Dermis blood vessel endothelial cell (primary cell): ENCODE measurements around the gene ZNF629. TPM values are rescaled to one million over a fixed set of nuclear protein-coding genes. Genes with fewer than 3 reads are reported as not detected.

Experiments
- DNase-seq: peaks from one replicate; pipeline ENCODE4 v3.0.0; 2010
- total RNA-seq: library from RNA; depleted of rRNA; stranded (reverse); fragments of >200 nt; gene quantifications from 2 replicates; pipeline ENCODE4 v1.2.3, GENCODE V29; 2014

Gene ZNF629
- total RNA-seq, 1 donor from 2014 or later = 6.1 TPM

DNA sequence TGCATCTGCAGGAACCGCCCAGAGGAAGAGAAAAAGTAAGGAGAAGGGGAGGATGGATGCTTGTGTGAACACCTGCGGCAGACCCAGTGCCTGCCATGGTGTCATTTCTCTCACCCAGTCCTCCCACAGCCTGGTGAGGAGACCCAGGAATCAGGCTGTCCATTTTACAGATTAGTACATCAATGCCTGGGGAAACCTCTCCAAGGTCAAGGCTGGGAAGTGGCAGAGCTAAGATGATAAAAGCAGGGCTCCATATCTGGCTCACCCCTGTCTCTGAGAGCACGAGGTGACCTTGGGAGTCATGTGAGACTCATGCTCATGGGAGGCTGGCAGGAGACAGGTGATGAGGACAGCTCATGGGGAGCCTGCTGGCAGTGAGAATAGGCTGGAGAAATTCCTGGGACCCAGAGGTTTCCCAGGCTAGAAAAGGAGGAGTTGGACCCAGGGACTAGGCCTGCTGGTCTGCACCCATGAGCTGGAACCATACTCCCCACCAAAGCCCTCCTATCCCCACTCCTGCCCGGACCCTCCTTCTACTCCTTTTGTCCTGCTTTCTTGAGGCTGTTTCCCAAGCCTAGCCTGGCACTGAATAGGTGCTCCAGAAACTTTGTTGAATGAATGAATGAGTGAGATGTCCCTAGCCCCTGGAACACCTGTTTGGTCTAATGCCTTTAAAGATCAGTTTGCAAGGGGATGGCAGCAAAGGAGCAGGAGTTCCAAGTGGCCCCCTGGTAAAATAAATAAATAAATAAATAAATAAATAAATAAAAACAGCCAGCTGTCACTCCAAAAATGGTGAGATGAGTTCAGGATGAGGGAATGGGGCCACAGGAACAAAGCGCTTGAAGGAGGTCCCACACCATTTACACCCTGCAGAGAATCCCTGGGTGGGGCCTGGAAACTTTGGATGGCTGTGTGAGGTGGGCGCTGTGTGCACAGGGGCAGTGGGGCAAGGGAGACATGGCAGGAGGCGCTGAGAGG lies 1.6 kb downstream of the ZNF629 start:
- no peak for DNase-seq

DNA sequence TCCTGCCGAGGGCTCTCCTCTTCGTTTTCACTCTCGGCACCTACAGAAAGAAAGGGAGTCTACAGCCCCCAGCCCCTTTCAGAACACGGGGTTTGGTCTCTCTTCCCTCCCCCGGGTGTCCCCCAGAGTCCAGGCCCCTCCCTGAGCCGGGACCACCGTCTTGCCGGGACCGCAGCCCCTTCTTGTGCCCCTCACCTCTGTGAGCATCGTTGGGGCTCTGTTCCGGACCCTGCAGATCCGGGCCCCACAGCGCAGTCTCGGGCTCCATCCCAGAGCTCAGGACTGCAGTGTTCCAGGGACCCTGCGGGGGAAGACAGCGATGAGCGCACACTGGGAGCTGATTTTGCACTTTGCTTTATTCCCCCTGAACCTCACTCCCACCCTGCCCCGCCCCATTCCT lies 2.8 kb downstream of the ZNF629 start:
- no peak for DNase-seq

DNA sequence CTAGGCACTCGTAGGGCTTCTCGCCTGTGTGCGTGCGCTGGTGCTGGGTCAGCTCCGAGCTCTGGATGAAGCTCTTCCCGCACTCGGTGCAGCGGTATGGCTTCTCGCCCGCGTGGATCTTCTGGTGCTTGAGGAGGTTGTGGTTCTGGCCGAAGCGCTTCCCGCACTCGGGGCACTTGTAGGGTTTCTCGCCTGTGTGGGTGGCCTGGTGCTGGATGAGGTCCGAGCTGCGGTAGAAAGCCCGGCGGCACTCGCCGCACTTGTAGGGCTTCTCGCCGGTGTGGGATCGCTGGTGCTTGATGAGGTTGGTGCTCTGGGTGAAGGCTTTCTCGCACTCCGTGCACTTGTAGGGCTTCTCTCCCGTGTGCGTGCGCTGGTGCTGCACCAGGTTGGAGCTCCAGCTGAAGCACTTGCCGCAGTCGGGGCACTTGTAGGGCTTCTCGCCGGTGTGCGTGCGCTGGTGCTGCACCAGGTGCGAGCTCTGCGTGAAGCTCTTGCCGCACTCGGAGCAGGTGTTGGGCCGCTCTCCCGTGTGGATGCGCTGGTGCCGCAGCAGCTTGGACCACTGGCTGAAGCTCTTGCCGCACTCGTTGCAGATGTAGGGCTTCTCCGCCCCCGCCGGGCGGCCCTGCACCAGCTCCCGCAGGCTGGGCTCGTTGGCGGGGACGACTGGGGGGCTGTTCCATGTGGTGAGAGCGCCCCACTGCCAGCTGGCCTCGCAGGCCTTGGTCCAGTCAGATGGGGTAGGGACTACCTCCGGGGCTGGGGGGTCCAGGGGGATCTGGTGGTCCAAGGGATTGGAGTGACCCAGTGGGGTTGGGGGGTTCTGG lies 3.5 kb downstream of the ZNF629 start:
- no peak for DNase-seq

DNA sequence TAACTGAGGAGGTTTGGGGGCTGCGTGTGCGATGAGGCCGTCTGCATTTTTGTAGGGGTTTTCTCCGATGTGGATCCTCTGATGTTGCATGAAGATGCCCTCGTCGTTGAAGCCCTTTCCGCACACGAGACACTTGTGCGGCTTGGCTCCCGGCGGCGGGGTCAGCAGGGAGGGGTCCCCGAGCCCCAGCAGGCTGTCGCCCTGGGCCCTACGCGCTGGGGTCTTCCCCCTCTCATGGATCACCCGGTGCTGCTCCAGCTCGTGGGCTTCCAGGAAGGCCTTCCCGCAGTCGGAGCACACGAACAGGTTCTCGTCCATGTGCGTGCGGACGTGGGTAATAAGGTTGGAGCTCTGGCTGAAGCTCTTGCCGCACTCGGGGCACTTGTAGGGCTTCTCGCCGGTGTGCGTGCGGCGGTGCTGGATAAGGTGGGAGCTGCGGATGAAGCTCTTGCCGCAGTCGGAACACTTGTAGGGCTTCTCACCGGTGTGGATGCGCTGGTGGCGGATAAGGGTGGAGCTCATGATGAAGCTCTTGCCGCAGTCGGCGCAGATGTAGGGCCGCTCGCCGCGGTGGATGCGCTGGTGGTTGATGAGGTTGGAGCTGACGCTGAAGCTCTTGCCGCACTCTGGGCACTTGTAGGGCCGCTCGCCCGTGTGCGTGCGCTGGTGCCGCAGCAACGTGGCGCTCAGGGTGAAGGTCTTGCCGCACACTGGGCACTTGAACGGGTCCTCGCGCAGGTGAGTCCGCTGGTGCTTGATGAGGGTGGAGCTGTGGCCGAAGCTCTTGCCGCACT lies 4.3 kb downstream of the ZNF629 start:
- no peak for DNase-seq

DNA sequence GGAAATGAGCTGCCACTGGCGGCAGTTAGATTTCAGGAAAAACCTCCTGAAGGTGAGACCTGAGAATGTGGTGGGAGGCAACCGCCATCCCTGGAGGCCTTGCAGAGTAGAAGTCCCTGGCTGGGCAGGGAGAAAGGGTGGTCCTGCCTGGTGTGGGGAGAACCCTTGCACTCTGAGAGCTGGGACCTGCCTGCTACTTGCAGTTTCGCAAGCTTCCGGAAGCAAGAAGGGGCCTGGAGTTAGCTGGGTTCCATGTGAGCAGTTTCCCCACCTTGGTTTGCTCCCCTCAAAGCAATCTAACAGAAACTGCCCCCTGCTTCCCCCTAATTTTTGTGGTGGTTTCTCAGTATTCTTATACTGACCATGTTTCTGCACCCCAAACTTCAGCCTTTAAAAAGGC lies 6.5 kb downstream of the ZNF629 start:
- no peak for DNase-seq

DNA sequence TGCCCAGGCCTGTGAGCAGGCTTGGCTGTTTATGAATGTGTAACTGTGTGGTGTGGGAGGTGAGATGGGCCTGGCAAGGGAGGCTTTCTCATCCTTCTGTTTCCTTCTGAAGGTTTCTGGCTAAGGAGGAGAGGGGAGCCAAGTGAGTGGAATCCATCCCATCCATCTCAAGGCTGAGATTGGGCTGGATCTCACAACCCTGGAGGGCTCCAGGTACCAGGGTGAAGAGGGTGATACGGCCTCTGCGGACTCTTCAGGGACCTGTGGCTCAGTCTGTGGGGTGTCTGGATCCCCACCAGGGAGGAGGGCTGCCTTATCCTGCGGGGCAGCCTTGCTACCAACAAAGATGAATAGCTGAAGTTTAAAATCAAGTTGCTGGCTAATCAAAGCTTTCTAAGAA lies 7.0 kb downstream of the ZNF629 start:
- no peak for DNase-seq

- no peak for DNase-seq
Measured at GRCh38 chr16:30779596-30779995, 7.4 kb downstream of the ZNF629 start.

DNA sequence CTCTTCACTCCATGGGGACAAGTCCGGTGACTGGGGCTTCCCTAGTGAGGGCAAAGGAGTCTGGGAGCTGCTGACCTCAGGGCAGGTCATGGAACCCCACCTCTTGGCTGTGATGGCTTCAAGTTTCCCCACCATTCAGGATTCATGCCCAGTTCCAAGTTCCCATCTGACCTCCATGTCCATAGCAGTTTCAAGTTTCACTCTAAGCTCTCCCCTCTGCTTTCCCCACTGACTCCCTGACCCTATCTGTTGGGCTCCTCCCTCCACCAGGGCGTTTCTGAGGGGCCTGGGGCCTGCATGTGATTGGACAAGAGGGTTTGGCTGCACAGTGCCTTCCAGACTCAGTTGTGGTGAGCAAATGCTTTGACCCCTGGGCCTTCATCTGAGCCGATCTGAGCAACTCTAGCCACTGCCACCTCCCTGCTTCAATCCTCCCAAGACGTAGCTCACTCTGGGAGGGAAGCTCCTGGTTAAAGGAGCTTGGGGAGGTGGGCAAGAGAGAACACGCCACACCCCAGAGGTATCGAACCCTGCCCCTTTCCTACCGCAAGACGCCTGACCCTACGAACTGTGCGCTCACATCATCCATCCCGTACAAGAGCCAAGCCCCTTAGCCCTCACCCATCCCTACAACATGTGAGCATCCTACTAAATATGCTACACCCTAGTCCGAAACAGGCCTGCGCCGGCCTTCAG lies 8.3 kb downstream of the ZNF629 start:
- no peak for DNase-seq

GRCh38 chr16:30777591-30778297 lies 9.3 kb downstream of the ZNF629 start:
- no peak for DNase-seq

- peak; percentile 83 for DNase-seq
Measured at GRCh38 chr16:30775392-30776188, 11.4 kb downstream of the ZNF629 start.

DNA sequence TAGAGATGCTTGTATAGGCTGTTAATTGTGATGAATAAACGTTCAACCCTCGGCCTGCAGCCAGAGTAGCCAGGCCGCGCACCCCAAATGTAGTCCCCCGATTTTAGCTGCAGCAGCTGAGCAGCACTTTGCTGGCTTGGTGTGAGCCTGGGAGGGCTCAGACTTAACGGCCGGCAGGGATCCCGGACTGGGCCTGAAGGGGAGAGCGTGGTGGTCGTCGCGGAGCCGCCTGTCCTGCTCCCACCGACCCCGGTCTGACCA lies 11.9 kb downstream of the ZNF629 start:
- no peak for DNase-seq

- peak; percentile 17 for DNase-seq
Measured at GRCh38 chr16:30774367-30775130, 12.5 kb downstream of the ZNF629 start.

GRCh38 chr16:30773826-30774225 lies 13.2 kb downstream of the ZNF629 start:
- no peak for DNase-seq

DNA sequence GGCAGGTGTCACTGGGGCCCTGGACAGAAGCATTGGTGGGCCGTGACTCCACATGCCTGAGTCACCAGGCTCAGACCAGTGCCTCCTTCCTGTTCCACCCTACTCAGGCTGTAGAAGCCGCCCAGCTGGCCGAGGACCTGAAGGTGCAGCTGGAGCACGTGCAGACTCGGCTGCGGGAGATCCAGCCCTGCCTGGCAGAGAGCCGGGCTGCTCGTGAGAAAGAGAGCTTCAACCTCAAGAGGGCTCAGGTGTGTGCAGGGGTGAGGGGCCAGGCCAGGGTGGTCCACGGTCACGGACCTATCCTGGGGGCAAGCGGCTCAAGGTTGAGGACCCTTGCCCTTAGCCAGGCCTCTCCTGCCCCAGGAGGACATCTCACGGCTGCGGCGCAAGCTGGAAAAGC lies 15.3 kb downstream of the ZNF629 start:
- peak; percentile 72 for DNase-seq

DNA sequence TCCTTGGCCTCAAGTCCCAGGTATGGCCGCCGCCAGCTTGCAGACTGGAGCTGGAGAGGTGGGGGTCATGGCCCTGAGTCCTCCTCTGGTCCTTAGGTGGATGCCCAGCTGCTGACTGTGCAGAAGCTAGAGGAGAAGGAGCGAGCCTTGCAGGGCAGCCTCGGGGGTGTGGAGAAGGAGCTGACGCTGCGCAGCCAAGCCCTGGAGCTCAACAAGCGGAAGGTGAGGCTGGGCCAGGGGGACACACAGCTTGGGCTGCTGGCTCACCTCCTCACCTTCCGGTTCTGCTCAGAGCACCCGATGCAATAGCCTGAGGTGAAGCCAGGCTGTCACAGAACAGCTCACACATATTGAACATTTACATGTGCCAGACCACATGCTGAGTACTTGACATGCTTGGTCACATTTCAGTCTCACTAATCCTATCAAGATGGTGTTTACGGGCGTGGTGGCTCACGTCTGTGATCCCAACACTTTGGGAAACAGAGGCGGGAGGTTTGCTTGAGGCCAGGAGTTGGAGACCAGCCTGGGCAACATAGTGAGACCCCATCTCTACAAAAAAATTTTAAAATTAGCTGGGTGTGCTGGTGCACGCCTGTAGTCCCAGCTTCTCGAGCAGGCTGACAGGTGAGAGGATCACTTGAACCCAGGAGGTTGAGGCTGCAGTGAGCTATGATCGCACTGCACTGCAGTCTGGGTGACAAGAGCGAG lies 17.5 kb downstream of the ZNF629 start:
- DNase-seq = no peak

DNA sequence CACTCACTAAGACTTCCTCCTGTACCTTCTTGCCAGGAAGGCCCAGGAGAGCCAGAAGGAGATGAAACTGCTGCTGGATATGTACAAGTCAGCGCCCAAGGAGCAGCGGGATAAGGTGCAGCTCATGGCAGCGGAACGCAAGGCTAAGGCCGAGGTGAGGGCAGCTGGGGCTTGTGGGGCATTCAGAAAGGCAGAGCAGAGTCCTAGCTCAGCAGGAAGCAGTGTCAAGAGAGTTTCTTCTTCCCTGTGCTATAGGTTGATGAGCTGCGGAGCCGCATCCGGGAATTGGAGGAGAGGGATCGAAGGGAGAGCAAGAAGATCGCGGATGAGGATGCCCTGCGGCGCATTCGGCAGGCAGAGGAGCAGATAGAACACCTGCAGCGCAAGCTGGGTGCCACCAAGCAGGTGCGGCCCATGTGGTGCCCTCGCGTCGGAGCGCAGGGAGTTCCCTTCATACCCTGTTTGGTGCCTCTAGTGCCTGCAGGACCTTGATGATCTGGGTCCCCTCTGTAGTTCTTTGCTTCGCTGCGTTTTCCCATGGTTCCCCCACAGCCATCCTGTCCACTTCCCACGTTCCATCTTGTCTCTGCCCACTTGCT lies 18.3 kb downstream of the ZNF629 start:
- DNase-seq = no peak

DNA sequence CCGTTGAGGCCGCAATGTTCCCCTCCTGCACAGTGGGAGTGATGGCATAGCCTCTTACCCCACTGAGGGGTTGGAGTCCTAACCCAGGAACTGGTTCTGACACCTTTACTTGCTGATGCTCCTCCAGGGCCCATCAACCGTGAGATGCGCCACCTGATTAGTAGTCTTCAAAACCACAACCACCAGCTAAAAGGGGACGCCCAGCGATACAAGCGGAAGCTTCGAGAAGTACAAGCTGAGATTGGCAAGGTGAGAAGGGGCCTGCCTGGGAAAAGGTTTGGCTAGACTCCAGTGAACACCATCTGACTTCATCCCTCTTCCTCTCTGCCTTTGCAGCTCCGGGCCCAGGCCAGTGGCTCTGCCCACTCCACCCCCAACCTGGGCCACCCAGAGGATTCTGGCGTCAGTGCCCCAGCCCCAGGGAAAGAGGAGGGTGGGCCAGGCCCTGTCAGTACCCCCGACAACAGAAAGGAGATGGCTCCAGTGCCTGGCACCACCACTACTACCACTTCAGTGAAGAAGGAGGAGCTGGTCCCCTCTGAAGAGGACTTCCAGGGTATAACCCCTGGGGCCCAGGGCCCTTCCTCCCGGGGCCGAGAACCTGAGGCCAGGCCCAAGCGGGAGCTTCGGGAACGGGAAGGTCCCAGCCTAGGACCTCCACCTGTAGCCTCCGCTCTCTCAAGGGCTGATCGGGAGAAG lies 19.1 kb downstream of the ZNF629 start:
- no peak for DNase-seq

- no peak for DNase-seq
Measured at GRCh38 chr16:30766933-30767284, 20.1 kb downstream of the ZNF629 start.
